Stimulated activated CD4-positive, alpha-beta T cell treated with anti-CD3 and anti-CD28 coated beads, Interleukin-2, amount 100 ng/mL, for 48 hours (primary cell): Measurements from ENCODE around the gene SLC16A4.

Experiments used
- DNase-seq, 2 donors: peaks; one replicate each; pipeline ENCODE4 v3.0.0-alpha.2; 2020

Gene SLC16A4

DNA sequence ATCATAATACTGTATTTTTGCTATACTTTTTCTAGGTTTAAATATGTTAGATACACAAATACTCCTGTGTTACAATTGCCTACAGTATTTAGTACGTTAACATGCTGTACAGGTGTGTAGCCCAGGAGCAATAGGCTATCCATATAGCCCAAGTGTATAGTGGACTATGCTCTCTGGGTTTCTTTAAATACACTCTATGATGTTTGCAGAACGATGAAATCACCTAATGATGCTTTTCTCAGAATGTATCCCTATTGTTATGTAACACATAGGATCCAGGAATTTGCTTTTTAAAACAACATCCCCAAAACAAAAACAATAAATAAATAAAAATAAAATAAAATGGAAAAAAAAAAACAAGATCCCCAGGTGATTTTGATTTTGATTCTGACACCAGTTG, 69.8 kb downstream of the SLC16A4 start:
- no peak for DNase-seq

DNA sequence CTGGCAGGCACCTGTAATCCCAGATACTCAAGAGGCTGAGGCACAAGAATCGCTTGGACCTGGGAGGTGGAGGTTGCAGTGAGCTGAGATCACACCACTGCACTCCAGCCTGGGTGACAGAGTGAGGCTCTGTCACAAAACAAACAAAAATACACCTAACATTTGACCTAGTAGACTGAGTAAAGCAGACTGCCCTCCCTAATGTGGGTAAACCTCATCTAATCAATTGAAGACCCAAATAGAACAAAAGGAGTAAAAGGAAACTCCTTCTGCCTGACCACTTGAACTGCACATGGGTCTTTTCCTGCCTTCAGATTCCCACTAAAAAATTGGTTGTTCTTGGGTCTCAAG, 70.7 kb downstream of the SLC16A4 start:
- no peak for DNase-seq

DNA sequence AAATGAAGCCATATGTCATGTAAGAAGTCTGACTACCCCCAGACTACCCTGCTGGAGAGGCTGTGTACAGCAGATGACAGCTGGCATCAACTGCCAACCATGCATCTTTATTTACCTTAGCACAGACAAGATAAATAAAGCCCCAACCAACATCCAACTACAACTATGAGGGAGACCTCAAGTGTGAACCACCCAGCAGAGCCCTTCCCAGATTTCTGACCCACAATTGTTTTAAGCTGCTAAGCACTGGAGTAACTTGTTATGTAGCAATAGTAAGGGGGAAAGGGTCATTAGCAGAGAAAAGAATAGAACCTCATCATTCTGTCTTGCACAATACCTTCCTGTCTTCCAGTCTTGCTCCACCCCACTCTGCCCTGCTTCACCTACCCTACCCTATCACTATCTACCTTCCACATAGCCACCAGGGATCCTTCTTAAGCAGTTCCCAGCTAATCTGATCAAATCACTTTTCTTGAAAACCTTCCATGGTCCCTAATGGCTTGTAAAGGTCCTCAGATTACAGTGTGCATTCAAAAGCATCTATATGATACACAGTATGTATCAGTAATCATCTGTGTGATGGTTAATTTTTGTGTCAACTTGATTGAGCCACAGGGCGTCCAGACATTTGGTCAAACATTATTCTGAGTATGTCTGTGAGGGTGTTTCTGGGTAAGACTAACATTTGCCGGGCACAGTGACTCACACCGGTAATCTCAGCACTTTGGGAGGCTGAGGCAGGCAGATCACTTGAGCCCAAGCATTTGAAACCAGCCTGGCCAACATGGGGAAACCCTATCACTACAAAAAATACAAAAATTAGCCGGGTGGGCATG, 71.3 kb downstream of the SLC16A4 start:
- DNase-seq: no peak

DNA sequence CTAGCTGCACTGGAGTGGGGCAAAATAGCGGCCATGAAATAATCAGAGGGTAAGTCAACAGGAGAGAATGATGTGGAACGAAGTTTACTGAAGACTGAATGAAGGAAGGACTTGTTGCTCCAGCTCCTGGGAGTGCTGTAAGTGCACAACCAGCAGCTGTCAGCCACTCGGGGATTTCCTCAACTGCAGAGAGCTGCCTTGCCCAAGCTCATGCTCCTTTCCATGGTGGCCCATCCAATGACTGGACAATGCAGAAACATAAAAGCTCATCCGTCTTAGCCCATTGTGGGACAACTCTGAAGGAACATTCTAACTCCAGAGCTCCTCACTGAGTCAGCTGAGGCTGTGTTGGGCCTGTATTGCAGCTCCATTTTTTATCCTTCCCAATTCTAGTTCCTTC, 72.8 kb downstream of the SLC16A4 start:
- no peak for DNase-seq

DNA sequence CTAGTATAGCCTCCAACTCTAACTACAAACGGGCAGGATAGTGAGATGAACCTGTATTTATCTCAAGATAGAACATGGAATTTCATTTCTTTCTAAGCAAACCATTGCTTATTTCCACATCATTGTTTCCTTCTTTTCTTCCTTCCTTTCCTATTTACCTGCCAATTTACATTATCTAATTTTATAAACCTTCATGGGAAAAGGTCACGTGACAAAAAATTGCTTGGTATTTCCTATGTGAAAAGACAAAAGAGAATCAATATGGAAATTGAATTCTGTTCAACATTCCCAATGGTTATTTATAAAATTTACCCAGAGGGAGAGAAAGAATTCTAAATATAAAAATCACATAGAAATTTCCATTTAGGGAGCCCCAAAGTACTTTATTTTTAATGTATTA, 74.1 kb downstream of the SLC16A4 start:
- no peak for DNase-seq
